HCT116 (cell line): ENCODE data around the gene DPYSL5.

Experiments
- CTCF ChIP-seq, 3 experiments: fragments of 200-600 bp in 1 of 3; sonication (generic) in 1 of 3; IDR thresholded peaks in 2 of 3; conservative IDR thresholded peaks in 1 of 3; 2 replicates each; pipeline ENCODE4 v1.5.1; 2012 to 2017; ENCODE audit warnings: low read depth in 2 of 3, low read length in 2 of 3, antibody characterized with exemption in 1 of 3, borderline replicate concordance in 1 of 3, control low read depth in 1 of 3, mild to moderate bottlenecking in 1 of 3, mixed read lengths in 1 of 3, mixed run types in 1 of 3, moderate library complexity in 1 of 3; ENCODE audit not compliant: insufficient read depth in 1 of 3
- EZH2 ChIP-seq: fragments of 200-600 bp; sonication (generic); IDR thresholded peaks from 2 replicates; pipeline ENCODE4 v1.6.1; 2017; ENCODE audit warnings: antibody characterized with exemption, mixed run types
- FOSL1 ChIP-seq: IDR thresholded peaks from 2 replicates; pipeline ENCODE4 v1.6.1; 2012; ENCODE audit warnings: low read depth
- POLR2A ChIP-seq: IDR thresholded peaks from 2 replicates; pipeline ENCODE4 v1.7.0; 2011; ENCODE audit warnings: borderline replicate concordance; ENCODE audit not compliant: insufficient read depth, insufficient read length; ENCODE audit errors: extremely low read depth
- POLR2AphosphoS5 ChIP-seq: IDR thresholded peaks from 2 replicates; pipeline ENCODE4 v1.6.1; 2011; ENCODE audit warnings: mild to moderate bottlenecking, low read depth, low read length, moderate library complexity

- TF ChIP-seq CTCF (IDR thresholded peaks at IDR 0.05 in 2 of 3, conservative IDR thresholded peaks at IDR 0.05 in 1 of 3; ENCODE audit: borderline replicate concordance in 1 of 3, insufficient read depth in 1 of 3, low read depth in 2 of 3, low read length in 2 of 3), result no peak
- no peak for TF ChIP-seq EZH2
- no peak for TF ChIP-seq POLR2AphosphoS5
- TF ChIP-seq FOSL1, result no peak
- no peak for TF ChIP-seq POLR2A
These were observed 59.5 kb downstream of the DPYSL5 start for GRCh38 chr2:26907416-26907815.
